GM23338 (cell line): ENCODE results near the gene WDR37. TPM values are rescaled to one million over a fixed set of nuclear protein-coding genes. Genes with fewer than 3 reads are reported as not detected.

ENCODE experiments used
- ATAC-seq: fragments of 200-7000 bp; cut with Tn5 transposase; 3 replicates; pipeline ENCODE4 v1.9.1; 2020
- DNase-seq: peaks from one replicate; pipeline ENCODE4 v3.0.0-alpha.2; 2015; ENCODE audit warnings: low spot score
- H2AFZ ChIP-seq: fragments of 200-600 bp; sonication (generic); 2 replicates; pipeline ENCODE4 v1.8.0; 2016; ENCODE audit warnings: antibody characterized with exemption, mild to moderate bottlenecking, moderate library complexity
- H3F3A ChIP-seq: fragments of 200-600 bp; sonication (generic); replicated peaks from 2 replicates; pipeline ENCODE4 v1.8.0; 2017; ENCODE audit warnings: antibody characterized with exemption, mixed run types, low read depth
- H3K27ac ChIP-seq: fragments of 200-600 bp; sonication (generic); 2 replicates; pipeline ENCODE4 v1.6.1; 2016; ENCODE audit warnings: low read depth
- H3K27me3 ChIP-seq: fragments of 200-600 bp; sonication (generic); 2 replicates; pipeline ENCODE4 v1.8.0; 2016; ENCODE audit warnings: mild to moderate bottlenecking, mixed run types, moderate library complexity; ENCODE audit not compliant: insufficient read depth
- H3K36me3 ChIP-seq: fragments of 200-600 bp; sonication (generic); 2 replicates; pipeline ENCODE4 v1.8.0; 2016; ENCODE audit warnings: mild to moderate bottlenecking; ENCODE audit not compliant: insufficient read depth
- H3K4me1 ChIP-seq: fragments of 200-600 bp; sonication (generic); 2 replicates; pipeline ENCODE4 v1.8.0; 2016; ENCODE audit warnings: mild to moderate bottlenecking, moderate library complexity; ENCODE audit not compliant: insufficient read depth
- H3K4me2 ChIP-seq: fragments of 200-600 bp; sonication (generic); 2 replicates; pipeline ENCODE4 v1.7.1; 2017; ENCODE audit warnings: mixed run types
- H3K4me3 ChIP-seq: fragments of 200-600 bp; sonication (generic); 2 replicates; pipeline ENCODE4 v1.6.1; 2016; ENCODE audit warnings: mixed run types
- H3K79me2 ChIP-seq: fragments of 200-600 bp; sonication (generic); replicated peaks from 2 replicates; pipeline ENCODE4 v1.8.0; 2017; ENCODE audit warnings: mild to moderate bottlenecking; ENCODE audit not compliant: insufficient read depth
- H3K9me2 ChIP-seq: fragments of 200-600 bp; sonication (generic); 2 replicates; pipeline ENCODE4 v1.8.0; 2017; ENCODE audit not compliant: insufficient read depth
- H4K20me1 ChIP-seq: fragments of 200-600 bp; sonication (generic); replicated peaks from 2 replicates; pipeline ENCODE4 v1.8.0; 2017; ENCODE audit warnings: mild to moderate bottlenecking; ENCODE audit not compliant: insufficient read depth
- H3K27ac Mint-ChIP-seq: 2 replicates; pipeline ENCODE4 v1.8.0; 2020; ENCODE audit warnings: inconsistent platforms, mild to moderate bottlenecking, moderate library complexity, mixed read lengths
- H3K27me3 Mint-ChIP-seq: 3 replicates; pipeline ENCODE4 v1.8.0; 2022; ENCODE audit warnings: low read depth, mild to moderate bottlenecking, moderate library complexity, mixed read lengths, inconsistent platforms; ENCODE audit not compliant: insufficient read depth, poor library complexity
- H3K36me3 Mint-ChIP-seq: 3 replicates; pipeline ENCODE4 v1.8.0; 2021; ENCODE audit warnings: low read depth, mild to moderate bottlenecking, inconsistent platforms, moderate library complexity, mixed read lengths
- H3K4me1 Mint-ChIP-seq: 3 replicates; pipeline ENCODE4 v1.8.0; 2020; ENCODE audit warnings: mild to moderate bottlenecking, inconsistent platforms, mixed read lengths
- H3K4me3 Mint-ChIP-seq: 3 replicates; pipeline ENCODE4 v1.8.0; 2021; ENCODE audit warnings: moderate library complexity, mild to moderate bottlenecking, inconsistent platforms, mixed read lengths
- H3K9me3 Mint-ChIP-seq: 3 replicates; pipeline ENCODE4 v1.8.0; 2020; ENCODE audit warnings: moderate library complexity, mild to moderate bottlenecking, inconsistent platforms, mixed read lengths
- CTCF ChIP-seq, 2 experiments: fragments of 200-600 bp in 1 of 2; sonication (generic) in 1 of 2; conservative IDR thresholded peaks; 2 replicates each; pipeline versions ENCODE4 v1.5.1 to v1.6.1; 2016 to 2017; ENCODE audit warnings: antibody characterized with exemption in 2 of 2, low read depth in 2 of 2, mild to moderate bottlenecking in 2 of 2, moderate library complexity in 1 of 2
- ETS1 ChIP-seq: IDR thresholded peaks from 2 replicates; pipeline ENCODE4 v1.6.1; 2016; ENCODE audit warnings: antibody characterized with exemption
- REST ChIP-seq: IDR thresholded peaks from one replicate; pipeline ENCODE4 v1.6.1; 2018; ENCODE audit warnings: antibody characterized with exemption; ENCODE audit not compliant: unreplicated experiment
- ZNF114 ChIP-seq: fragments of 250-450 bp; sonication (Bioruptor Pico); IDR thresholded peaks from 2 replicates; pipeline ENCODE4 v1.5.0; 2020; ENCODE audit warnings: mild to moderate bottlenecking, moderate library complexity
- ZNF331 ChIP-seq: fragments of 250-450 bp; sonication (Bioruptor Pico); IDR thresholded peaks from 2 replicates; pipeline ENCODE4 v1.5.0; 2020; ENCODE audit warnings: low read depth, mild to moderate bottlenecking, moderate library complexity
- polyA plus RNA-seq: library from polyadenylated mRNA; unstranded; fragments of >200 nt; fragmentation: Nextera tagmentation; extraction: Ambion mirVana; gene quantifications from 2 replicates; pipeline ENCODE4 v1.2.1, GENCODE V29; 2016
- total RNA-seq: library from RNA; depleted of rRNA; stranded (reverse); fragments of >200 nt; shearing (Covaris generic); gene quantifications from 2 replicates; pipeline ENCODE4 v1.2.3, GENCODE V29; 2014
- TF ChIP-seq, protein P1 (sequence below): fragments of 250-450 bp; sonication (Bioruptor Pico); IDR thresholded peaks from 2 replicates; pipeline ENCODE4 v1.5.0; 2020; ENCODE audit warnings: mild to moderate bottlenecking, moderate library complexity

The WDR37 gene
- total and polyA plus RNA-seq, 2 experiments from 2014 or later = 6.0 to 10.2 TPM

- TF ChIP-seq, protein P1, sequence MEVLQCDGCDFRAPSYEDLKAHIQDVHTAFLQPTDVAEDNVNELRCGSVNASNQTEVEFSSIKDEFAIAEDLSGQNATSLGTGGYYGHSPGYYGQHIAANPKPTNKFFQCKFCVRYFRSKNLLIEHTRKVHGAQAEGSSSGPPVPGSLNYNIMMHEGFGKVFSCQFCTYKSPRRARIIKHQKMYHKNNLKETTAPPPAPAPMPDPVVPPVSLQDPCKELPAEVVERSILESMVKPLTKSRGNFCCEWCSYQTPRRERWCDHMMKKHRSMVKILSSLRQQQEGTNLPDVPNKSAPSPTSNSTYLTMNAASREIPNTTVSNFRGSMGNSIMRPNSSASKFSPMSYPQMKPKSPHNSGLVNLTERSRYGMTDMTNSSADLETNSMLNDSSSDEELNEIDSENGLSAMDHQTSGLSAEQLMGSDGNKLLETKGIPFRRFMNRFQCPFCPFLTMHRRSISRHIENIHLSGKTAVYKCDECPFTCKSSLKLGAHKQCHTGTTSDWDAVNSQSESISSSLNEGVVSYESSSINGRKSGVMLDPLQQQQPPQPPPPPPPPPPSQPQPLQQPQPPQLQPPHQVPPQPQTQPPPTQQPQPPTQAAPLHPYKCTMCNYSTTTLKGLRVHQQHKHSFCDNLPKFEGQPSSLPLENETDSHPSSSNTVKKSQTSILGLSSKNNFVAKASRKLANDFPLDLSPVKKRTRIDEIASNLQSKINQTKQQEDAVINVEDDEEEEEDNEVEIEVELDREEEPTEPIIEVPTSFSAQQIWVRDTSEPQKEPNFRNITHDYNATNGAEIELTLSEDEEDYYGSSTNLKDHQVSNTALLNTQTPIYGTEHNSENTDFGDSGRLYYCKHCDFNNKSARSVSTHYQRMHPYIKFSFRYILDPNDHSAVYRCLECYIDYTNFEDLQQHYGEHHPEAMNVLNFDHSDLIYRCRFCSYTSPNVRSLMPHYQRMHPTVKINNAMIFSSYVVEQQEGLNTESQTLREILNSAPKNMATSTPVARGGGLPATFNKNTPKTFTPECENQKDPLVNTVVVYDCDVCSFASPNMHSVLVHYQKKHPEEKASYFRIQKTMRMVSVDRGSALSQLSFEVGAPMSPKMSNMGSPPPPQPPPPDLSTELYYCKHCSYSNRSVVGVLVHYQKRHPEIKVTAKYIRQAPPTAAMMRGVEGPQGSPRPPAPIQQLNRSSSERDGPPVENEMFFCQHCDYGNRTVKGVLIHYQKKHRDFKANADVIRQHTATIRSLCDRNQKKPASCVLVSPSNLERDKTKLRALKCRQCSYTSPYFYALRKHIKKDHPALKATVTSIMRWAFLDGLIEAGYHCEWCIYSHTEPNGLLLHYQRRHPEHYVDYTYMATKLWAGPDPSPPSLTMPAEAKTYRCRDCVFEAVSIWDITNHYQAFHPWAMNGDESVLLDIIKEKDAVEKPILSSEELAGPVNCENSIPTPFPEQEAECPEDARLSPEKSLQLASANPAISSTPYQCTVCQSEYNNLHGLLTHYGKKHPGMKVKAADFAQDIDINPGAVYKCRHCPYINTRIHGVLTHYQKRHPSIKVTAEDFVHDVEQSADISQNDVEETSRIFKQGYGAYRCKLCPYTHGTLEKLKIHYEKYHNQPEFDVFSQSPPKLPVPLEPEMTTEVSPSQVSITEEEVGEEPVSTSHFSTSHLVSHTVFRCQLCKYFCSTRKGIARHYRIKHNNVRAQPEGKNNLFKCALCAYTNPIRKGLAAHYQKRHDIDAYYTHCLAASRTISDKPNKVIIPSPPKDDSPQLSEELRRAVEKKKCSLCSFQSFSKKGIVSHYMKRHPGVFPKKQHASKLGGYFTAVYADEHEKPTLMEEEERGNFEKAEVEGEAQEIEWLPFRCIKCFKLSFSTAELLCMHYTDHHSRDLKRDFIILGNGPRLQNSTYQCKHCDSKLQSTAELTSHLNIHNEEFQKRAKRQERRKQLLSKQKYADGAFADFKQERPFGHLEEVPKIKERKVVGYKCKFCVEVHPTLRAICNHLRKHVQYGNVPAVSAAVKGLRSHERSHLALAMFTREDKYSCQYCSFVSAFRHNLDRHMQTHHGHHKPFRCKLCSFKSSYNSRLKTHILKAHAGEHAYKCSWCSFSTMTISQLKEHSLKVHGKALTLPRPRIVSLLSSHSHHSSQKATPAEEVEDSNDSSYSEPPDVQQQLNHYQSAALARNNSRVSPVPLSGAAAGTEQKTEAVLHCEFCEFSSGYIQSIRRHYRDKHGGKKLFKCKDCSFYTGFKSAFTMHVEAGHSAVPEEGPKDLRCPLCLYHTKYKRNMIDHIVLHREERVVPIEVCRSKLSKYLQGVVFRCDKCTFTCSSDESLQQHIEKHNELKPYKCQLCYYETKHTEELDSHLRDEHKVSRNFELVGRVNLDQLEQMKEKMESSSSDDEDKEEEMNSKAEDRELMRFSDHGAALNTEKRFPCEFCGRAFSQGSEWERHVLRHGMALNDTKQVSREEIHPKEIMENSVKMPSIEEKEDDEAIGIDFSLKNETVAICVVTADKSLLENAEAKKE (CRISPR knock-in tag) = no peak
These were observed 10.8 kb upstream of the WDR37 start (continued) for GRCh38 chr10:1045415-1045814.

- ATAC-seq (peak; percentile 6; the same call in 2 of the 3 replicates), DNase-seq (peak; percentile 39)
- H3K27me3 Mint-ChIP-seq = peaks cover 25% of the 10 kb centered on the region
- Histone ChIP-seq H4K20me1 (peaks cover 37% of the 10 kb centered on the region), H3K27me3 (no peaks in the 10 kb centered on the region), H3K79me2 (peaks cover 79% of the 10 kb centered on the region), H3K4me3 (peak overlapping the region; percentile 95), H3F3A (peaks cover 30% of the 10 kb centered on the region; the same call in 1 of the 2 replicates), H3K9me2 (no peaks in the 10 kb centered on the region), H2AFZ (no peak overlapping the region), H3K36me3 (peaks cover 15% of the 10 kb centered on the region), H3K4me1 (peaks cover 22% of the 10 kb centered on the region), H3K27ac (0 out of 2 replicates have a peak overlapping the region, but pooled peaks have one; percentile 98), H3K4me2 (peak overlapping the region; percentile 77)
- peaks cover 26% of the 10 kb centered on the region for H3K4me1 Mint-ChIP-seq
- H3K27ac Mint-ChIP-seq = peak overlapping the region; percentile 99
- peak overlapping the region; percentile 97 for H3K4me3 Mint-ChIP-seq
- no peaks in the 10 kb centered on the region for H3K9me3 Mint-ChIP-seq
- peaks cover 44% of the 10 kb centered on the region for H3K36me3 Mint-ChIP-seq
- TF ChIP-seq REST = no peak
- TF ChIP-seq ZNF331 = no peak
- no peak for TF ChIP-seq ETS1
- TF ChIP-seq CTCF (conservative IDR thresholded peaks at IDR 0.05; ENCODE audit: low read depth in 2 of 2) = no peak
- no peak for TF ChIP-seq ZNF114
These were observed 8.2 kb upstream of the WDR37 start for GRCh38 chr10:1047937-1048336.
